GM12874 (cell line): ENCODE data around the gene LIPG.

Source experiments
- TF ChIP-seq, protein P1 (sequence below): IDR thresholded peaks from 2 replicates; pipeline ENCODE4 v1.5.1; 2011; ENCODE audit warnings: low read depth, mild to moderate bottlenecking, control low read depth, low read length, moderate library complexity; ENCODE audit not compliant: insufficient read depth

LIPG gene

DNA sequence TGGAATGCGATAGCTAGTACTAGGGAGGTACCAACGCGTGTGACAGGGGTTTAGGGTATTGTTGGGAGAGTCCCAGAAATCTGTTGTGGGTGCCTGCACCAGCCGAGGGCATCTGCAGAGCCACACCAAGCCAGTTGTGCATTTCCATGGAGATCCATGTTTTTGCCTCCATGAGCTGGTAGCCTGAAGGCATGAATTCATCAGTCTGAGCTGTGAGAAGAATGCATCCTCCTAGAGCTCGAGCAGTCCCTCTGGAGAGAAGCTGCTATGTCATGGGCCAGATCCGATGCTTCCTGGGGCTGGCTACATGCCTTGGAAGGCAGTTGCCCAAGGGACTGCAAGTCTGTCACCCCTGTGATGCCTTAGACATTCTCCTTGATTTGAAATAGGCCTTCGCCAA lies 57.9 kb downstream of the LIPG start:
- TF ChIP-seq, protein P1, sequence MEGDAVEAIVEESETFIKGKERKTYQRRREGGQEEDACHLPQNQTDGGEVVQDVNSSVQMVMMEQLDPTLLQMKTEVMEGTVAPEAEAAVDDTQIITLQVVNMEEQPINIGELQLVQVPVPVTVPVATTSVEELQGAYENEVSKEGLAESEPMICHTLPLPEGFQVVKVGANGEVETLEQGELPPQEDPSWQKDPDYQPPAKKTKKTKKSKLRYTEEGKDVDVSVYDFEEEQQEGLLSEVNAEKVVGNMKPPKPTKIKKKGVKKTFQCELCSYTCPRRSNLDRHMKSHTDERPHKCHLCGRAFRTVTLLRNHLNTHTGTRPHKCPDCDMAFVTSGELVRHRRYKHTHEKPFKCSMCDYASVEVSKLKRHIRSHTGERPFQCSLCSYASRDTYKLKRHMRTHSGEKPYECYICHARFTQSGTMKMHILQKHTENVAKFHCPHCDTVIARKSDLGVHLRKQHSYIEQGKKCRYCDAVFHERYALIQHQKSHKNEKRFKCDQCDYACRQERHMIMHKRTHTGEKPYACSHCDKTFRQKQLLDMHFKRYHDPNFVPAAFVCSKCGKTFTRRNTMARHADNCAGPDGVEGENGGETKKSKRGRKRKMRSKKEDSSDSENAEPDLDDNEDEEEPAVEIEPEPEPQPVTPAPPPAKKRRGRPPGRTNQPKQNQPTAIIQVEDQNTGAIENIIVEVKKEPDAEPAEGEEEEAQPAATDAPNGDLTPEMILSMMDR: no peak

DNA sequence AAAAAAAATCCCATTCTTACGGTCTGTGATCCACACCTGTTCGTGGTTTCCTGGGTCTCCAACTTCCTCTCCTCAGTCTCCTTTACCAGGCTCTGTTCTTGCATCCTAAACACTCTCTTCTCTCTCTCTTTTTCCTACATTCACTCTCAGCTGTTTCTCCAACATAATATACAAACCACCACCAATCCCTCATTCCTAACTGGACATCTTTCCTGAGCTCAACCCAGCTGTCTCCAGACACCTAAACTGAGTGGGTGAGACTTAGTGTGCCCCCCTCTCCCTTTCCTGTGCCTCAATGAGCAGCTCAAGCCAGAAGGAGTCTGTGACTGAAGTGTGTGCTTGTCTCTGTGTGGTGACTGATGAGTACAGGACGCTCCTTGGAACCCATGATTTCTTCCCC lies 59.4 kb downstream of the LIPG start:
- TF ChIP-seq, protein P1: no peak

DNA sequence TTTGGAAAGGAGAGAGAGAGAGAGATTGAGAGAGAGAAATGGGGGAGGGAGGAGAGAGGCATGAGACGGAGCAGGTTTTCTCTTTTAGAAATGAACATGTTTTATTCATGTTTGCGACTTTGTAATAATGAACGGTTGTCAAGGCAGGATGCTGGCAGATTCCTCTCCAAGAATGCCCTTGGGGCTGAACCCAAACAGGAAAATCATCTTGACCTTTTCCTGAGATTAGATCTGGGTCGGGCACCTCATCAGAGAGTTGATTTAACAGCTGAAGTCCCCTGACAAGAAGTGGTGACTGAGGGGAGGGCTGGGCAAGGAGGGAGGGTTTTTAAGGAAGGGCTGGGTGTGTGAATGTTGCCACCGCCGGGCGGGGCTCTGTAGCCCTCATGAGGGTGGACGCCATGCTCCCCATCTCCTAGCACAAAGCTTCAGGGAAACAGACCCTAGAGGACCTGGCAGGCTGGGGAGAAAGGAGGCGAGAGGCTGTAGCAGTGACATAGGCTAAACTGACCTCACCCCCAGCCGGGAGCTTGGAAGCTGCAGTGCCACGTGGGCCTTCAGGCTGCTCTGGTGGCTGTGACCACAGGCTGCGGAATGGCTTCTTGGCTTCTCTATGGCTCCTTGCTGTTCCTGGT lies 60.0 kb downstream of the LIPG start:
- TF ChIP-seq, protein P1: no peak

DNA sequence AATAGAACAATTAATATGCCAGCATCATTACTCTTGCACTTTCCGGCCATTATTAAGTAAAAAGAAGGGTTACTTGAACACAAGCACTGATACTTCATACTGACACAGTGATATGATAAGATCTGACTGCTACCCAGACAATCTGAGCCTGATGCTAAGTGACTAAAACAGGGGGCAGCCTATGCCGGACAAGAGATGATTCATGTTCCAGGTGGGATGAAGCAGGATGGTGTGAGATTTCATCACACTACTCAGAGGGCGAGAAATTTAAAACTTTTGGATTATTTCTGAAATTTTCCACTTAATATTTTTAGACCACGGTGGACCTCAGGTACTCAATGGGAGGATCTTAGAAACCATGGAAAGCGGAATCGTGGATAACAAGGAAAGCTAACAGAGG lies 61.7 kb downstream of the LIPG start:
- TF ChIP-seq, protein P1: no peak

DNA sequence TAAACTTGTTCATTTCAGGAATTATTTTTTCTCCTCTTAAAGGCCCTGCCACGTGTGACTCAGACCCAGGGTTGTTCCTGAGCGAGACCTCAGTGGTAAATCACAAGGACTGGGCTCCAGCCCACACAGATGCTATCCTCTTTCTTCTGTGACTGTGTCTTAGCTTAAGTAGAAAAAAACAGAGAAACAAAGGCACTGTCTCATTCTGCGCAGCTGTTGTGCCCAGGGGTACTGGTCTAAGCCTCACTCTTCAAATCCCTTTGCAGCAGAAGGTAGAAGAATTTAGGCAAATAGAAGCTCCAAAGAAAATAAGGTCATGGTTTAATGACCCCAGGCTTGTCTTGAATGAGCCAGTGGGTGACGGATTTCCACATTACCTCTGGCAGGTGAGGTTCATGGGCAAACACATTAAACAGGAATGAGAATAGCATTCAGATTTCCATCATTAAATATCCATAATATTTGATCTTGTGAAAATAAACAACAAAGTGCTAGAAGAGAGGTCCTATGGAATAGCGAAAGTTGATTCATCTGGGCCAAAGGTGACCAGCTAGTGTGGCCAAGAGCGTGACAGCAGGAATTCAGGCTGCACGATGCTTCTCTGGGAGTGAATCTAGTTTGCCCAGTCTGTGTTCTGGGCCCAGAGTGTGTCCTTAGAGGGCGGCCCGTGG lies 63.3 kb downstream of the LIPG start:
- TF ChIP-seq, protein P1: no peak

DNA sequence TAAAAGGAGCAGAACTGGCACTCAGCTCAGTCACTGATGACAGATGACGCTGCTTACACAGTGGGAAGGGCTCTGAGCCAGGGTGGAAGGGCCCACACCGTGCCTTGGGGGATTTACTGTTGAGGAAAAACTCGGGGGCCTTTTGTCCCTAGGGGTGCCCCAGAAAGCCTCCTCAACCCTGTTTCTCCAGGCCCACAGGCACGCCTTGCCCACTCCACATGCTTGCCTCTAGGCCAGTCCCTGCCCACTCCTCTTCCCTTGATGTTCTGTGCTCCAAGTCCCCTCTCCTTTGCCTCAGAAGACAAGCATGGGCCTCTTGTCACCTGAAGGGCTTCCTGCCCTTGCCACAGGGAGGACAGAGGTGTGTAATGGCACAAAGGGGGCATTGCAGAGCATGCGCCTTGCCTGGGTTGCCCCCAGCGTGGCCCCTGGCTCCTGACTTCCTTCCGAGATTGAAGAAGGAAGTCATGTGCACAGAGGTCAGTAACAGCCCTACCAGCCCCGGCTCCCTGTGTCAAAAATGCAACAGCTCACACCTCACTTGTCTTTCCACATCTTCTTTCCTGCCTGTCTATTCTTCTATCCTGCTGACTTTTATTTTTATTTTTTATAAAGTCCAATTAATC lies 65.1 kb downstream of the LIPG start:
- TF ChIP-seq, protein P1: no peak

DNA sequence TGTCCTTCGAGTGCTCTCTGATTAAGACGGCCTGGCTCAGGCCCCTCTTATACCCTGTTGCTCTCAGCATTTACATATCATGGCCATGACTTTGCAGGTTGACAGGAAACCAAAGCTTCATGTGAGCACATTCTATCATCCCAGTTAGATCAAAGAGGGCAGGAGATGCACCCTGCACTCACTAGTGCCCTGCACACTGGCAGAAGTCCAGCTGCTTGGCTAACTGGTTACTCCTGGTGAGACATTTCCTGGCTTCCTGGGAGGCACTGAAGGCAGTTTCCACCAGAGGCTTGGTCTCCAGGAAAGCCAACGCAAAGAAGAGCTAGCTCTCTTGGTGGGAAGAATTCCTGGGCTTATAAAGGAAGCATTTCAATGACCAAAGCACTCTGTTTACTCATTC lies 66.3 kb downstream of the LIPG start:
- TF ChIP-seq, protein P1: no peak
